ENCODE measurements around the gene RCC1. TPM values are rescaled to one million over a fixed set of nuclear protein-coding genes. Genes with fewer than 3 reads are reported as not detected.
"Not testable (repeated sequence)": the region's sequence is repeated elsewhere in the genome, so short reads cannot be mapped to it uniquely, and the experiment has no call there.

The RCC1 gene
- total RNA-seq, 2 donors from 2014 or later, result 29.9 to 101 TPM

GRCh38 chr1:28518745-28519341, 13.0 kb downstream of the RCC1 start:
- H3K4me1 ChIP-seq, result peaks cover 7% of the 10 kb centered on the region
- TF ChIP-seq CTCF (IDR thresholded peaks at IDR 0.05), result no peak
- H3K27me3 ChIP-seq, result no peaks in the 10 kb centered on the region
- H3K4me3 ChIP-seq, result peak overlapping the region; percentile 59
- intact Hi-C loops (cut with DNase I), result loop anchor here (5.0 kb wide), 2 partner anchors 83 to 358 kb away; no protein-coding TSS in a partner anchor
- no peak overlapping the region for H3K27ac ChIP-seq
- no peaks in the 10 kb centered on the region for H3K9me3 ChIP-seq
- peak; percentile 45 for DNase-seq
- H3K9ac ChIP-seq (ENCODE audit: low read depth in 2 of 2, low read length in 2 of 2), result peak overlapping the region; percentile 70 to 84
- no peaks in the 10 kb centered on the region for H3K36me3 ChIP-seq

GRCh38 chr1:28519946-28520725, 14.3 kb downstream of the RCC1 start:
- no peak for DNase-seq
- intact Hi-C loops (cut with DNase I), result loop anchor here (5.0 kb wide), 2 partner anchors 82 to 357 kb away; no protein-coding TSS in a partner anchor
- H3K9me3 ChIP-seq, result no peaks in the 10 kb centered on the region
- peaks cover 7% of the 10 kb centered on the region for H3K4me1 ChIP-seq
- no peak overlapping the region for H3K4me3 ChIP-seq
- no peak overlapping the region for H3K9ac ChIP-seq (ENCODE audit: low read depth in 2 of 2, low read length in 2 of 2)
- H3K27me3 ChIP-seq, result no peaks in the 10 kb centered on the region
- H3K36me3 ChIP-seq, result no peaks in the 10 kb centered on the region
- H3K27ac ChIP-seq, result no peak overlapping the region
- TF ChIP-seq CTCF (IDR thresholded peaks at IDR 0.05), result no peak

- H3K4me1 ChIP-seq; H3K27me3 ChIP-seq; H3K36me3 ChIP-seq; H3K9ac ChIP-seq (ENCODE audit: low read depth in 2 of 2, low read length in 2 of 2); intact Hi-C loops (cut with DNase I); H3K4me3 ChIP-seq; H3K9me3 ChIP-seq; DNase-seq; H3K27ac ChIP-seq: not testable (repeated sequence)
Observed at GRCh38 chr1:28520796-28521195, 15.0 kb downstream of the RCC1 start.

GRCh38 chr1:28521502-28522164, 15.8 kb downstream of the RCC1 start:
- TF ChIP-seq CTCF (IDR thresholded peaks at IDR 0.05), result no peak
- no peaks in the 10 kb centered on the region for H3K27me3 ChIP-seq
- H3K9me3 ChIP-seq, result no peaks in the 10 kb centered on the region
- no peak overlapping the region for H3K9ac ChIP-seq (ENCODE audit: low read depth in 2 of 2, low read length in 2 of 2)
- H3K27ac ChIP-seq, result no peak overlapping the region
- DNase-seq, result no peak
- no peak overlapping the region for H3K4me3 ChIP-seq
- intact Hi-C loops (cut with DNase I), result no loop called here
- peaks cover 7% of the 10 kb centered on the region for H3K4me1 ChIP-seq
- H3K36me3 ChIP-seq, result no peaks in the 10 kb centered on the region

GRCh38 chr1:28522537-28522936, 16.7 kb downstream of the RCC1 start:
- H3K9me3 ChIP-seq; H3K4me1 ChIP-seq; H3K9ac ChIP-seq (ENCODE audit: low read depth in 2 of 2, low read length in 2 of 2); H3K27me3 ChIP-seq; H3K4me3 ChIP-seq; H3K36me3 ChIP-seq; H3K27ac ChIP-seq; DNase-seq; intact Hi-C loops (cut with DNase I): not testable (repeated sequence)

GRCh38 chr1:28525002-28525642, 19.3 kb downstream of the RCC1 start:
- H3K9ac ChIP-seq (ENCODE audit: low read depth in 2 of 2, low read length in 2 of 2); H3K27me3 ChIP-seq; H3K27ac ChIP-seq; H3K9me3 ChIP-seq; H3K4me1 ChIP-seq; DNase-seq; H3K36me3 ChIP-seq; intact Hi-C loops (cut with DNase I); H3K4me3 ChIP-seq: not testable (repeated sequence)

Data from colonic mucosa (tissue), 4 donors.